Astrocyte (in vitro differentiated cells and primary cell): ENCODE data around the gene SH2B2. TPM values are rescaled to one million over a fixed set of nuclear protein-coding genes. Genes with fewer than 3 reads are reported as not detected.

Experiments
- DNase-seq: peaks from one replicate; pipeline ENCODE4 v3.0.0-alpha.2; 2010; ENCODE audit warnings: low read depth
- FAIRE-seq: peaks from 2 replicates; lab custom pipeline; 2011; peaks lifted over from hg19 to GRCh38; lab: Jason Lieb, UNC
- H2AFZ ChIP-seq: 2 replicates; pipeline ENCODE4 v1.6.0; 2012; ENCODE audit warnings: low read depth, low read length, inconsistent platforms
- H3K27ac ChIP-seq: 2 replicates; pipeline ENCODE4 v1.5.1; 2011; ENCODE audit warnings: low read depth, low read length, inconsistent platforms
- H3K27me3 ChIP-seq: 2 replicates; pipeline ENCODE4 v1.6.0; 2011; ENCODE audit warnings: low read length, inconsistent platforms; ENCODE audit not compliant: insufficient read depth
- H3K36me3 ChIP-seq: 2 replicates; pipeline ENCODE4 v1.5.1; 2011; ENCODE audit warnings: low read length, inconsistent platforms; ENCODE audit not compliant: insufficient read depth
- H3K4me1 ChIP-seq: 2 replicates; pipeline ENCODE4 v1.5.1; 2011; ENCODE audit warnings: low read length, inconsistent platforms; ENCODE audit not compliant: insufficient read depth
- H3K4me2 ChIP-seq: 2 replicates; pipeline ENCODE4 v1.6.0; 2012; ENCODE audit warnings: low read length, inconsistent platforms
- H3K4me3 ChIP-seq: 2 replicates; pipeline ENCODE4 v1.5.1; 2011; ENCODE audit warnings: low read depth, mild to moderate bottlenecking, low read length, inconsistent platforms; ENCODE audit not compliant: insufficient read depth
- H3K79me2 ChIP-seq: 2 replicates; pipeline ENCODE4 v1.6.0; 2012; ENCODE audit warnings: mild to moderate bottlenecking, low read length, inconsistent platforms; ENCODE audit not compliant: insufficient read depth
- H3K9ac ChIP-seq: 2 replicates; pipeline ENCODE4 v1.6.0; 2012; ENCODE audit warnings: mild to moderate bottlenecking, low read length, inconsistent platforms
- H3K9me3 ChIP-seq: 2 replicates; pipeline ENCODE4 v1.5.1; 2012; ENCODE audit warnings: low read depth, mild to moderate bottlenecking, low read length, inconsistent platforms; ENCODE audit not compliant: insufficient read depth
- H4K20me1 ChIP-seq: 2 replicates; pipeline ENCODE4 v1.6.0; 2012; ENCODE audit warnings: low read length, inconsistent platforms; ENCODE audit not compliant: insufficient read depth
- H3K27ac Mint-ChIP-seq: one replicate; pipeline ENCODE4 v1.8.0; 2021; ENCODE audit warnings: mild to moderate bottlenecking, mixed read lengths; ENCODE audit not compliant: unreplicated experiment
- H3K27me3 Mint-ChIP-seq: one replicate; pipeline ENCODE4 v1.8.0; 2021; ENCODE audit warnings: low read depth, mixed read lengths; ENCODE audit not compliant: unreplicated experiment
- H3K36me3 Mint-ChIP-seq: one replicate; pipeline ENCODE4 v1.8.0; 2021; ENCODE audit warnings: low read depth, mixed read lengths; ENCODE audit not compliant: unreplicated experiment
- H3K4me1 Mint-ChIP-seq: one replicate; pipeline ENCODE4 v1.8.0; 2021; ENCODE audit warnings: low read depth, mixed read lengths; ENCODE audit not compliant: unreplicated experiment
- H3K4me3 Mint-ChIP-seq: one replicate; pipeline ENCODE4 v1.8.0; 2021; ENCODE audit warnings: mild to moderate bottlenecking, moderate library complexity, mixed read lengths; ENCODE audit not compliant: unreplicated experiment
- H3K9me3 Mint-ChIP-seq: one replicate; pipeline ENCODE4 v1.8.0; 2021; ENCODE audit warnings: mild to moderate bottlenecking, mixed read lengths; ENCODE audit not compliant: unreplicated experiment
- CTCF ChIP-seq: IDR thresholded peaks from 2 replicates; pipeline ENCODE4 v1.5.1; 2011; ENCODE audit warnings: low read depth, mild to moderate bottlenecking, inconsistent platforms, low read length, moderate library complexity; ENCODE audit not compliant: insufficient read depth
- EZH2 ChIP-seq: IDR thresholded peaks from 2 replicates; pipeline ENCODE4 v1.6.1; 2012; ENCODE audit warnings: mild to moderate bottlenecking, low read length, inconsistent platforms; ENCODE audit not compliant: insufficient read depth
- total RNA-seq: library from RNA; stranded (reverse); gene quantifications from 2 replicates; pipeline ENCODE4 v1.2.1, GENCODE V29; 2021

SH2B2 gene
- total RNA-seq, 1 donor from 2014 or later: 5.6 TPM

GRCh38 chr7:102264367-102264891 is 22.2 kb upstream of the SH2B2 start:
- H3K4me2 ChIP-seq: no peak overlapping the region
- no peak overlapping the region for H3K9ac ChIP-seq
- no peaks in the 10 kb centered on the region for H3K27me3 ChIP-seq
- Mint-ChIP-seq H3K27me3 (peaks cover 19% of the 10 kb centered on the region), H3K9me3 (peaks cover 4% of the 10 kb centered on the region), H3K4me3 (no peak overlapping the region), H3K36me3 (peaks cover 3% of the 10 kb centered on the region), H3K27ac (no peak overlapping the region), H3K4me1 (peaks cover 1% of the 10 kb centered on the region)
- no peaks in the 10 kb centered on the region for H3K36me3 ChIP-seq
- H2AFZ ChIP-seq: peak overlapping the region; percentile 0
- H3K4me3 ChIP-seq: no peak overlapping the region
- no peak for DNase-seq
- no peak for TF ChIP-seq CTCF
- no peak for TF ChIP-seq EZH2
- H4K20me1 ChIP-seq: no peaks in the 10 kb centered on the region
- no peaks in the 10 kb centered on the region for H3K79me2 ChIP-seq
- H3K9me3 ChIP-seq: no peaks in the 10 kb centered on the region
- FAIRE-seq: no peak
- peak overlapping the region; percentile 11 for H3K27ac ChIP-seq
- H3K4me1 ChIP-seq: peaks cover 10% of the 10 kb centered on the region

GRCh38 chr7:102266541-102266940 is 20.1 kb upstream of the SH2B2 start:
- peaks cover 1% of the 10 kb centered on the region for H3K4me1 Mint-ChIP-seq
- H3K27me3 Mint-ChIP-seq: peaks cover 22% of the 10 kb centered on the region
- H3K27ac Mint-ChIP-seq: peak overlapping the region; percentile 34

More at GRCh38 chr7:102266541-102266940, 20.1 kb upstream of the SH2B2 start:
- H3K4me1 ChIP-seq: peaks cover 8% of the 10 kb centered on the region
- H3K36me3 Mint-ChIP-seq: peaks cover 3% of the 10 kb centered on the region
- no peak for FAIRE-seq
- DNase-seq: no peak
- H3K79me2 ChIP-seq: no peaks in the 10 kb centered on the region
- H3K27ac ChIP-seq: no peak overlapping the region
- no peak for TF ChIP-seq CTCF
- TF ChIP-seq EZH2: no peak
- no peak overlapping the region for H2AFZ ChIP-seq
- no peak overlapping the region for H3K4me2 ChIP-seq
- H3K9ac ChIP-seq: no peak overlapping the region
- H3K36me3 ChIP-seq: no peaks in the 10 kb centered on the region
- H3K9me3 ChIP-seq: no peaks in the 10 kb centered on the region
- H3K4me3 ChIP-seq: no peak overlapping the region
- no peaks in the 10 kb centered on the region for H3K27me3 ChIP-seq
- peaks cover 4% of the 10 kb centered on the region for H3K9me3 Mint-ChIP-seq
- H3K4me3 Mint-ChIP-seq: no peak overlapping the region
- H4K20me1 ChIP-seq: no peaks in the 10 kb centered on the region
